Gastrocnemius medialis (tissue), 4 donors: ENCODE data around the gene DNAAF2. TPM values are rescaled to one million over a fixed set of nuclear protein-coding genes. Genes with fewer than 3 reads are reported as not detected.
A peak's percentile ranks its signal among the peaks of the same experiment; 100 is the strongest.

Source experiments
- ATAC-seq, 2 donors: fragments of 150-250 bp; one replicate each; pipeline ENCODE4 v1.9.1; 2016
- DNase-seq, 2 donors: peaks; one replicate each; pipeline ENCODE4 v3.0.0-alpha.2; 2019
- H3K27ac ChIP-seq, 4 donors: fragments of 200-600 bp; sonication (generic); 1 replicate in 1 of 4; 2 replicates in 3 of 4; pipeline ENCODE4 v1.5.1; 2016 to 2018; ENCODE audit warnings: mild to moderate bottlenecking in 2 of 4, moderate library complexity in 1 of 4
- H3K27me3 ChIP-seq, 3 donors: fragments of 200-600 bp; sonication (generic) in 2 of 3; 1 replicate in 1 of 3; 2 replicates in 2 of 3; pipeline versions ENCODE4 v1.5.1 to v1.6.0; 2016 to 2019; ENCODE audit warnings: mild to moderate bottlenecking in 1 of 3, moderate library complexity in 1 of 3
- H3K36me3 ChIP-seq, 2 donors: fragments of 200-600 bp; sonication (generic) in 1 of 2; one replicate each; pipeline ENCODE4 v1.5.1; 2017 to 2018
- H3K4me1 ChIP-seq, 2 donors: fragments of 200-600 bp; sonication (generic) in 1 of 2; one replicate each; pipeline ENCODE4 v1.5.1; 2016 to 2017; ENCODE audit warnings: mild to moderate bottlenecking in 2 of 2
- H3K4me3 ChIP-seq, 4 donors: fragments of 200-600 bp; sonication (generic) in 3 of 4; 1 replicate in 1 of 4; 2 replicates in 3 of 4; pipeline ENCODE4 v1.5.1; 2016 to 2019; ENCODE audit warnings: mild to moderate bottlenecking in 2 of 4
- H3K9me3 ChIP-seq, 3 donors: fragments of 200-600 bp; sonication (generic) in 2 of 3; 1 replicate in 1 of 3; 2 replicates in 2 of 3; pipeline ENCODE4 v1.5.1; 2016 to 2019
- POLR2A ChIP-seq, 2 donors: fragments of 450-650 bp; IDR thresholded peaks; one replicate each; pipeline ENCODE4 v1.6.1; 2017; ENCODE audit warnings: antibody characterized with exemption in 2 of 2, mild to moderate bottlenecking in 2 of 2, moderate library complexity in 2 of 2
- in situ Hi-C, 4 donors: fragments of 200-750 bp; cut with MboI; loops; one replicate each; pipeline versions ENCODE4 v1.15.0 to v1.8.0; 2017; ENCODE audit warnings: low sequenced_read_pairs in 4 of 4
- intact Hi-C: fragments of 100-400 bp; cut with DNase I; formaldehyde crosslinking; loops from one replicate; pipeline ENCODE4 v1.15.1; 2023; ENCODE audit warnings: low total_unique reads
- total RNA-seq, 4 donors: library from RNA; depleted of rRNA; stranded (reverse); fragments of >200 nt; gene quantifications; one replicate each; pipeline versions ENCODE4 v1.1.0 to v1.2.3, GENCODE V29; 2016
- TF ChIP-seq, protein P1 (sequence below), 5 experiments: fragments of 450-650 bp in 3 of 5; fragments of 200-600 bp in 2 of 5; sonication (generic) in 2 of 5; IDR thresholded peaks in 4 of 5; conservative IDR thresholded peaks in 1 of 5; 1 replicate in 4 of 5; 2 replicates in 1 of 5; pipeline ENCODE4 v1.5.1; 2016 to 2019; ENCODE audit warnings: antibody characterized with exemption in 5 of 5, mild to moderate bottlenecking in 3 of 5, moderate library complexity in 3 of 5

The DNAAF2 gene, protein sequence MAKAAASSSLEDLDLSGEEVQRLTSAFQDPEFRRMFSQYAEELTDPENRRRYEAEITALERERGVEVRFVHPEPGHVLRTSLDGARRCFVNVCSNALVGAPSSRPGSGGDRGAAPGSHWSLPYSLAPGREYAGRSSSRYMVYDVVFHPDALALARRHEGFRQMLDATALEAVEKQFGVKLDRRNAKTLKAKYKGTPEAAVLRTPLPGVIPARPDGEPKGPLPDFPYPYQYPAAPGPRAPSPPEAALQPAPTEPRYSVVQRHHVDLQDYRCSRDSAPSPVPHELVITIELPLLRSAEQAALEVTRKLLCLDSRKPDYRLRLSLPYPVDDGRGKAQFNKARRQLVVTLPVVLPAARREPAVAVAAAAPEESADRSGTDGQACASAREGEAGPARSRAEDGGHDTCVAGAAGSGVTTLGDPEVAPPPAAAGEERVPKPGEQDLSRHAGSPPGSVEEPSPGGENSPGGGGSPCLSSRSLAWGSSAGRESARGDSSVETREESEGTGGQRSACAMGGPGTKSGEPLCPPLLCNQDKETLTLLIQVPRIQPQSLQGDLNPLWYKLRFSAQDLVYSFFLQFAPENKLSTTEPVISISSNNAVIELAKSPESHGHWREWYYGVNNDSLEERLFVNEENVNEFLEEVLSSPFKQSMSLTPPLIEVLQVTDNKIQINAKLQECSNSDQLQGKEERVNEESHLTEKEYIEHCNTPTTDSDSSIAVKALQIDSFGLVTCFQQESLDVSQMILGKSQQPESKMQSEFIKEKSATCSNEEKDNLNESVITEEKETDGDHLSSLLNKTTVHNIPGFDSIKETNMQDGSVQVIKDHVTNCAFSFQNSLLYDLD
- 1 to 10 TPM; 5.6 to 8.4 (median 6.9) TPM for total RNA-seq

DNA sequence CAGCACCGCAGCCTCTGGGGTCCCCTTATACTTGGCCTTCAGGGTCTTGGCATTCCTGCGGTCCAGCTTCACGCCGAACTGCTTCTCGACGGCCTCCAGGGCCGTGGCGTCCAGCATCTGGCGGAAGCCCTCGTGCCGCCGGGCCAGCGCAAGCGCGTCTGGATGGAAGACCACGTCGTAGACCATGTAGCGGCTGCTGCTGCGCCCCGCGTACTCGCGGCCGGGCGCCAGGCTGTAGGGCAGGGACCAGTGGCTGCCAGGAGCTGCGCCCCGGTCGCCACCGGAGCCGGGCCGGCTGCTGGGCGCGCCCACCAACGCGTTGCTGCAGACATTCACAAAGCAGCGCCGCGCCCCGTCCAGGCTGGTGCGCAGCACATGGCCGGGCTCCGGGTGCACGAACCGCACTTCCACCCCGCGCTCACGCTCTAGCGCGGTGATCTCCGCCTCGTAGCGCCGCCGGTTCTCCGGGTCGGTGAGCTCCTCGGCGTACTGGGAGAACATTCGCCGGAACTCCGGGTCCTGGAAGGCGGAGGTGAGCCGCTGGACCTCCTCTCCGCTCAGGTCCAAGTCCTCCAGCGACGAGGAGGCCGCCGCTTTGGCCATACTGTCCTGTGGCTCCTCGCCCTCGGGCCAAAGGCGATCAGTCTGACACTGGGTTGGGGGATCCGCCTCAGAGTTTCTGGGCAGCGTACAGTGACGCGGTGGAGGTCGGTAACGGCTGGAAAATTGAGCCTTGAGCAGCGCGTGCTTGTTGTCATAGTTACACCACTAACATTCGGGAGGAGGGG, at the start of gene DNAAF2:
TSS of gene DNAAF2 (minus strand) at position 698 of the 788 bp plus-strand sequence. CDS start at position 603, 95 bp downstream.
- H3K27me3 ChIP-seq: no peaks in the 10 kb centered on the region
- intact Hi-C loops: loop anchor here (1.0 to 10.0 kb wide), 6 partner anchors 14 to 470 kb away; partner anchors contain the start of genes KLHDC1, KLHDC2, MGAT2 and NEMF
- no peaks in the 10 kb centered on the region for H3K9me3 ChIP-seq
- peaks cover 0 to 3% of the 10 kb centered on the region in 2 donors for H3K36me3 ChIP-seq
- H3K4me1 ChIP-seq: peaks cover 18 to 34% of the 10 kb centered on the region in 2 donors
- in situ Hi-C loops: loop anchor here in 3 of 4 donors (10.0 to 25.0 kb wide), 4 partner anchors 50 to 478 kb away; partner anchors contain the start of genes KLHDC2 (in 2 of the 3), VCPKMT (in 2 of the 3) and RPS29 (in 1 of the 3)
- peak within 1 kb of the TSS; percentile 92 to 100 (median 97) for H3K27ac ChIP-seq
- H3K4me3 ChIP-seq: peak within 1 kb of the TSS; percentile 83 to 99 (median 90)
- DNase-seq (peak; percentile 34 to 39), ATAC-seq (peak; percentile 48 to 60)
- TF ChIP-seq, protein P1, sequence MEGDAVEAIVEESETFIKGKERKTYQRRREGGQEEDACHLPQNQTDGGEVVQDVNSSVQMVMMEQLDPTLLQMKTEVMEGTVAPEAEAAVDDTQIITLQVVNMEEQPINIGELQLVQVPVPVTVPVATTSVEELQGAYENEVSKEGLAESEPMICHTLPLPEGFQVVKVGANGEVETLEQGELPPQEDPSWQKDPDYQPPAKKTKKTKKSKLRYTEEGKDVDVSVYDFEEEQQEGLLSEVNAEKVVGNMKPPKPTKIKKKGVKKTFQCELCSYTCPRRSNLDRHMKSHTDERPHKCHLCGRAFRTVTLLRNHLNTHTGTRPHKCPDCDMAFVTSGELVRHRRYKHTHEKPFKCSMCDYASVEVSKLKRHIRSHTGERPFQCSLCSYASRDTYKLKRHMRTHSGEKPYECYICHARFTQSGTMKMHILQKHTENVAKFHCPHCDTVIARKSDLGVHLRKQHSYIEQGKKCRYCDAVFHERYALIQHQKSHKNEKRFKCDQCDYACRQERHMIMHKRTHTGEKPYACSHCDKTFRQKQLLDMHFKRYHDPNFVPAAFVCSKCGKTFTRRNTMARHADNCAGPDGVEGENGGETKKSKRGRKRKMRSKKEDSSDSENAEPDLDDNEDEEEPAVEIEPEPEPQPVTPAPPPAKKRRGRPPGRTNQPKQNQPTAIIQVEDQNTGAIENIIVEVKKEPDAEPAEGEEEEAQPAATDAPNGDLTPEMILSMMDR (IDR thresholded peaks at IDR 0.05 in 4 of 5, conservative IDR thresholded peaks at IDR 0.05 in 1 of 5): no peak
- no peak for TF ChIP-seq POLR2A (IDR thresholded peaks at IDR 0.05)

DNA sequence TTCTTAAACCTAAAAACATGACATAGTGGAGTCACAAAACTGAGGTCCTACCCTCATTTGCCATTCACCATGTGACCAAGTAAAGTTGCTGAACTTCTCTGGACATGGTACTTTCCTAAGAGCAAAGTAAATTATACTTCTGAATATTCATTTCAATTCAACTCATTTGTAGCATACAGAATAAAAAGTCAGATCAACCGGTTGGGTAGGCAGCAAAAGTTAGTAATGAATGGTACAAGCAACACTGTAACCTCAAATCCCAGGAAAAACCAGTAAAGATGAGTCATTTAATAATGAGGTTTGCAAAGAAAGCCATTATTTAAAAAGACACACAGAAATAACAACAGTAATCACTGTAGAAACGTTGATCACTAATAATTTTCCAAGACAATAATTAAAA, 44.2 kb upstream of the DNAAF2 start:
- DNase-seq (no peak), ATAC-seq (no peak)
- intact Hi-C loops: no loop called here
- H3K9me3 ChIP-seq: no peaks in the 10 kb centered on the region
- no peaks in the 10 kb centered on the region for H3K36me3 ChIP-seq
- H3K27me3 ChIP-seq: no peaks in the 10 kb centered on the region
- TF ChIP-seq, protein P1 (IDR thresholded peaks at IDR 0.05 in 4 of 5, conservative IDR thresholded peaks at IDR 0.05 in 1 of 5): no peak
- no peak for TF ChIP-seq POLR2A (IDR thresholded peaks at IDR 0.05)
- in situ Hi-C loops: no loop called here
- H3K4me1 ChIP-seq: no peaks in the 10 kb centered on the region
- no peak overlapping the region for H3K27ac ChIP-seq
- H3K4me3 ChIP-seq: no peak overlapping the region

DNA sequence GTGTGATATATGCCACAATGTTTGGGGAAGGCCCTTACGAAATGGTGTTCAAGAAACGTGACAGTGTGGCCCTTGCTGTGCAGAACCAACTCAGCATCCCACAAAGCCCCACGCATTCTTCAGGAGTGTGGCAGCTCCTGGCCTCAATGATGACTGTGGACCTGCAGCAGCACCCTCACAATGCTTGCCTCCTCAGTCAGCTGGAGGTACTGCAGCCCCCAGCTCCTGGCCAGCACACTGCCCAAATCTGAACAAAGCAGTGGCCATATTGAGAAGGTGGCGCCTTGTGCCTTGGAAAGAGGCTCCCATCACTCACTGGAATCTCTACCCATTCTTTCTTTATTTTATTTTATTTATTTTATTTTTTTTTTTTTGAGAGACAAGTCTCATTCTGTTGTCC, 42.6 kb upstream of the DNAAF2 start:
- in situ Hi-C loops: no loop called here
- ATAC-seq (no peak), DNase-seq (no peak)
- no peaks in the 10 kb centered on the region for H3K27me3 ChIP-seq
- no peaks in the 10 kb centered on the region for H3K9me3 ChIP-seq
- no peak overlapping the region for H3K27ac ChIP-seq
- H3K4me1 ChIP-seq: no peaks in the 10 kb centered on the region
- TF ChIP-seq, protein P1 (IDR thresholded peaks at IDR 0.05 in 4 of 5, conservative IDR thresholded peaks at IDR 0.05 in 1 of 5): no peak
- TF ChIP-seq POLR2A (IDR thresholded peaks at IDR 0.05): no peak
- intact Hi-C loops: no loop called here
- no peak overlapping the region for H3K4me3 ChIP-seq
- no peaks in the 10 kb centered on the region for H3K36me3 ChIP-seq

DNA sequence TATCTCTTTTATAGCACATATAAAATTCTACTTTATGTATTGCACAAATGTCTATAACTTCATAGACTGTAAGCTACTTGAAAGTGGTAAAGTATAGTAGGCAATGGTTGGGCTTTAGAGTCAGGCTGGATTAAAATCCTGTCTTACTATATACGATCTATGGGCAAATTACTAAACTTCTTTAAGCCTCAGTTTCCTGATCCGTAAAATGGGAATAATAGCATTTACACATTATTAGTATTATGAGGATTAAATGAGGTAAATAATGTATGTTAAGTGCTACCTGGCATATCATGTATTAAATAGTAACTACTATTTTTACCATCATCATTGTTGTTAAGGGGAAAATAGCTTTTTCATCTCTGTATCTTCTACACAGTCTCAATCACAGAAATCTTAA, 38.5 kb upstream of the DNAAF2 start:
- Histone ChIP-seq H3K27me3 (no peaks in the 10 kb centered on the region), H3K36me3 (no peaks in the 10 kb centered on the region), H3K9me3 (no peaks in the 10 kb centered on the region), H3K27ac (no peak overlapping the region), H3K4me3 (no peak overlapping the region), H3K4me1 (no peaks in the 10 kb centered on the region)
- in situ Hi-C loops (no loop called here), intact Hi-C loops (no loop called here)
- no peak for TF ChIP-seq POLR2A (IDR thresholded peaks at IDR 0.05)
- TF ChIP-seq, protein P1 (IDR thresholded peaks at IDR 0.05 in 4 of 5, conservative IDR thresholded peaks at IDR 0.05 in 1 of 5): no peak
- no peak for ATAC-seq
- DNase-seq: no peak
